Peyer's patch (tissue), 4 donors: ENCODE results near the gene B4GALT5.

Experiments
- CTCF ChIP-seq, 6 experiments: fragments of 450-650 bp in 4 of 6; fragments of 200-600 bp in 2 of 6; sonication (generic) in 1 of 6; IDR thresholded peaks; one replicate each; pipeline ENCODE4 v1.5.1; 2017 to 2019; ENCODE audit warnings: antibody characterized with exemption in 6 of 6, mild to moderate bottlenecking in 3 of 6, moderate library complexity in 1 of 6
- POLR2A ChIP-seq, 2 donors: fragments of 450-650 bp; IDR thresholded peaks; one replicate each; pipeline ENCODE4 v1.5.1; 2017; ENCODE audit warnings: antibody characterized with exemption in 2 of 2, mild to moderate bottlenecking in 2 of 2, moderate library complexity in 2 of 2

GRCh38 chr20:49618289-49618688, 95.4 kb downstream of the B4GALT5 start:
- TF ChIP-seq CTCF (IDR thresholded peaks at IDR 0.05) (no peak), POLR2A (IDR thresholded peaks at IDR 0.05) (no peak)
